ENCODE measurements around the gene ZNF569.

DNA sequence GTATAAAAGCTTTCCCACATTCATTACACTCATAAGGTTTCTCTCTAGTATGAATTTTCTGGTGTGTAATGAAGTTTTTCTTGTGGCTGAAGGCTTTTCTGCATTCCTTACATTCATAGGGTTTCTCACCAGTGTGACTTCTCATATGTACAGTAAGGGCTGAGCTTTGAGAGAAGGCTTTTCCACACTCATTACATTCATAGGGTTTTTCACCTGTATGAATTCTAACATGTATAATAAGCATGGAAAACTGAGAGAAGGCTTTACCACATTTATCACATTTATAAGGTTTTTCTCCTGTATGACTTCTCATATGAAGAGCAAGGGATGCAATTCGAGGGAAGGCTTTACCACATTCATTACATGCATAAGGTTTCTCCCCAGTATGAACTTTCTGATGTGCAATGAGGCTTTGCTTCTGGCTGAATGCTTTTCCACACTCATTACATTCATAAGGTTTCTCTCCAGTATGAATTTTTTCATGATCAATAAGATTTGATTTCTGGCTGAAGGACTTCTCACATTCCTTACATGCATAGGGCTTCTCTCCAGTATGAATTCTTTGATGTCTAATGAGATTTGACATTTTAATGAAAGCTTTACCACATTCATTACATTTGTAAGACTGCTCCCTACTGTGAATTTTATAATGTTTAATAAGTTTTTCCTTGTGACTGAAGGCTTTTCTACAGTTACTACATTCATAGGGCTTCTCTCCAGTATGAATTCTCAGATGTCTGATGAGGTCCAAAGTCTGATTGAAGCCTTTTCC lies 53.7 kb downstream of the ZNF569 start:
- TF ChIP-seq, protein P1, sequence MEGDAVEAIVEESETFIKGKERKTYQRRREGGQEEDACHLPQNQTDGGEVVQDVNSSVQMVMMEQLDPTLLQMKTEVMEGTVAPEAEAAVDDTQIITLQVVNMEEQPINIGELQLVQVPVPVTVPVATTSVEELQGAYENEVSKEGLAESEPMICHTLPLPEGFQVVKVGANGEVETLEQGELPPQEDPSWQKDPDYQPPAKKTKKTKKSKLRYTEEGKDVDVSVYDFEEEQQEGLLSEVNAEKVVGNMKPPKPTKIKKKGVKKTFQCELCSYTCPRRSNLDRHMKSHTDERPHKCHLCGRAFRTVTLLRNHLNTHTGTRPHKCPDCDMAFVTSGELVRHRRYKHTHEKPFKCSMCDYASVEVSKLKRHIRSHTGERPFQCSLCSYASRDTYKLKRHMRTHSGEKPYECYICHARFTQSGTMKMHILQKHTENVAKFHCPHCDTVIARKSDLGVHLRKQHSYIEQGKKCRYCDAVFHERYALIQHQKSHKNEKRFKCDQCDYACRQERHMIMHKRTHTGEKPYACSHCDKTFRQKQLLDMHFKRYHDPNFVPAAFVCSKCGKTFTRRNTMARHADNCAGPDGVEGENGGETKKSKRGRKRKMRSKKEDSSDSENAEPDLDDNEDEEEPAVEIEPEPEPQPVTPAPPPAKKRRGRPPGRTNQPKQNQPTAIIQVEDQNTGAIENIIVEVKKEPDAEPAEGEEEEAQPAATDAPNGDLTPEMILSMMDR (IDR thresholded peaks at IDR 0.05), result no peak
- no peak for TF ChIP-seq POLR2A (IDR thresholded peaks at IDR 0.05)

Data from esophagus squamous epithelium (tissue), 4 donors.